Neutrophil (primary cell): ENCODE results near the gene SMC5.
"Not testable (repeated sequence)": the region's sequence is repeated elsewhere in the genome, so short reads cannot be mapped to it uniquely, and the experiment has no call there.

ENCODE experiments used
- H3K27ac ChIP-seq: fragments of 200-600 bp; sonication (generic); 2 replicates; pipeline ENCODE4 v1.5.1; 2016; ENCODE audit warnings: mild to moderate bottlenecking, moderate library complexity
- H3K27me3 ChIP-seq: fragments of 200-600 bp; sonication (generic); 2 replicates; pipeline ENCODE4 v1.6.0; 2016; ENCODE audit warnings: mild to moderate bottlenecking
- H3K36me3 ChIP-seq: fragments of 200-600 bp; sonication (generic); 2 replicates; pipeline ENCODE4 v1.5.1; 2017
- H3K4me1 ChIP-seq, 2 experiments: fragments of 200-600 bp in 1 of 2; sonication (generic) in 1 of 2; 1 replicate in 1 of 2; 2 replicates in 1 of 2; pipeline versions ENCODE4 v1.5.1 to v1.6.1; 2013 to 2016; ENCODE audit warnings: low read depth in 1 of 2, low read length in 1 of 2, mild to moderate bottlenecking in 1 of 2, moderate library complexity in 1 of 2; ENCODE audit not compliant: control insufficient read depth in 1 of 2, insufficient read depth in 1 of 2
- H3K4me3 ChIP-seq, 2 experiments: fragments of 200-600 bp in 1 of 2; sonication (generic) in 1 of 2; 1 replicate in 1 of 2; 2 replicates in 1 of 2; pipeline ENCODE4 v1.5.1; 2013 to 2016; ENCODE audit warnings: low read depth in 1 of 2, low read length in 1 of 2, mild to moderate bottlenecking in 1 of 2, moderate library complexity in 1 of 2
- H3K9me3 ChIP-seq: fragments of 200-600 bp; sonication (generic); 2 replicates; pipeline ENCODE4 v1.5.1; 2016
- TF ChIP-seq, protein P1 (sequence below): fragments of 200-600 bp; sonication (generic); IDR thresholded peaks from 2 replicates; pipeline ENCODE4 v1.5.1; 2016; ENCODE audit warnings: antibody characterized with exemption

SMC5 gene

DNA sequence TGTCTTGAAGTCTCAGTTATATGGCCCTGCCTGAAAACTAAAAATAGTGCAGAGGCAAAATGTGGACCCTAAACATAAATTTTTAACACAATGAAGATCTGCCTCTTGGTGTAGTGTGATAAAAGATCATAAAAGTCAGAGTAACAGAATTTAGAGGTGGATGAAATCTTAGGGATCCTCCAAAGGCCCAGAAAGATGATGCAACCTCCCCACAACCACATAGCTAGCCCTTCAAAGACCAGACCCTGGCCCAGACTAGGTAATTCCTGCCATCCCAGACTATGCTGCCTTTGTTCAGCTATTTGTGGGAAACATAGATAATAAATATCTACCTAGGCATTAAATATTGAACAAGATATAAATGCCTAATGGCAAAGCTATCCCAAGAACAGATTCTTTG, 140.4 kb downstream of the SMC5 start:
- Histone ChIP-seq H3K4me1 (no peaks in the 10 kb centered on the region), H3K27me3 (no peaks in the 10 kb centered on the region), H3K27ac (no peak overlapping the region), H3K9me3 (no peaks in the 10 kb centered on the region), H3K4me3 (no peak overlapping the region), H3K36me3 (no peaks in the 10 kb centered on the region)
- TF ChIP-seq, protein P1, sequence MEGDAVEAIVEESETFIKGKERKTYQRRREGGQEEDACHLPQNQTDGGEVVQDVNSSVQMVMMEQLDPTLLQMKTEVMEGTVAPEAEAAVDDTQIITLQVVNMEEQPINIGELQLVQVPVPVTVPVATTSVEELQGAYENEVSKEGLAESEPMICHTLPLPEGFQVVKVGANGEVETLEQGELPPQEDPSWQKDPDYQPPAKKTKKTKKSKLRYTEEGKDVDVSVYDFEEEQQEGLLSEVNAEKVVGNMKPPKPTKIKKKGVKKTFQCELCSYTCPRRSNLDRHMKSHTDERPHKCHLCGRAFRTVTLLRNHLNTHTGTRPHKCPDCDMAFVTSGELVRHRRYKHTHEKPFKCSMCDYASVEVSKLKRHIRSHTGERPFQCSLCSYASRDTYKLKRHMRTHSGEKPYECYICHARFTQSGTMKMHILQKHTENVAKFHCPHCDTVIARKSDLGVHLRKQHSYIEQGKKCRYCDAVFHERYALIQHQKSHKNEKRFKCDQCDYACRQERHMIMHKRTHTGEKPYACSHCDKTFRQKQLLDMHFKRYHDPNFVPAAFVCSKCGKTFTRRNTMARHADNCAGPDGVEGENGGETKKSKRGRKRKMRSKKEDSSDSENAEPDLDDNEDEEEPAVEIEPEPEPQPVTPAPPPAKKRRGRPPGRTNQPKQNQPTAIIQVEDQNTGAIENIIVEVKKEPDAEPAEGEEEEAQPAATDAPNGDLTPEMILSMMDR: no peak

DNA sequence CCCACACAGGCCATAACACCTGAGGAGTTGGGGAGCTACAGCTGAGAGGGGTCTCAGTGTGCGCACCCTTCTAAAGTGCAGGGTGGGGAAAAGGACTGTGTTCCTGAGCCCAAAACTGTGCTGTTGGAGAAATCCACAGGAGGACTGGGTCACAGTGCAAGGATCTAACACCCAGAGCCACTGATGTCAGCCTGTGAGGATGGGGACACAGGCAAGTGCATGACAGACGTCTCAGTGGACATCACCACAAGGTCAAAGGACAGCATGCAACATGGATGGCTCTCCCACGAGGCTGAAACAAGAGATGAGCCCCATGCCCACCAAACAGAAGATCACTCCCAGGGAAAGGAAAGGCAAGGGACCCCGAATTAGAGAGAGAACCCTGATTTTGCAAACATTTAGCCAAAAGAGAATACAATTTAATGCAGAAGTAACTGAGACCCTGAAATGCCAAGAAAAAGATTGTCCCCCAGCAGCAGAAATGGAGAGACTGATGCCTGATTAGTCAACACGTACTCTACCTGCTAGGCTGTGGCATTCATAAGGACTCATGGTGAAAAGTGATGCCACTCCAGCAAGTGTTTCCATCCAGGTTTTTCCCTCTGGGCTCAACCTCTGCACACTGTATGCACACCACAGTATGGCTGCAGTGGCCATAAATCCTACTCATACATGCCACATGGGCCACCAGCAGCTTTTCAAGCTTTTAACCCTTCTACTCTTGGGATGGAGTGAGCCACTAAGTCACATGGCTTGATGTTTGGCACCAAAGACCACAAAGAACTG, 141.5 kb downstream of the SMC5 start:
- H3K4me1 ChIP-seq: no peaks in the 10 kb centered on the region
- H3K27me3 ChIP-seq: no peaks in the 10 kb centered on the region
- no peak overlapping the region for H3K27ac ChIP-seq
- H3K36me3 ChIP-seq: no peaks in the 10 kb centered on the region
- TF ChIP-seq, protein P1: no peak
- no peaks in the 10 kb centered on the region for H3K9me3 ChIP-seq
- no peak overlapping the region for H3K4me3 ChIP-seq

DNA sequence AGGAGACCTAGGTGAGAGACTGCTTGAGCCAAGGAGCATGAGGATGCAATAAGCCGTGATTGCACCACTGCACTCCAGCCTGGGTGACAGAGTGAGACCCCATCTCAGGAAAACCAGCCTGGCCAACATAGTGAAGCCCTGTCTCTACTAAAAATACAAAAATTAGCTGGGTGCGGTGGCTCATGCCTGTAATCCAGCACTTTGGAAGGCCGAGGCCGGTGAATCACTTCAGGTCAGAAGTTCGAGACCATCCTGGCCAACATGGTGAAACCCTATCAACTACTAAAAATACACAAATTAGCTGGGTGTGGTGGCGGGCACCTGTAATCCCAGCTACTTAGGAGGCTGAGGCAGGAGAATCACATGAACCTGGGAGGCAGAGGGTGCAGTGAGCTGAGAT, 142.5 kb downstream of the SMC5 start:
- H3K36me3 ChIP-seq, H3K9me3 ChIP-seq, H3K4me3 ChIP-seq, H3K27ac ChIP-seq, H3K4me1 ChIP-seq, H3K27me3 ChIP-seq: not testable (repeated sequence)

DNA sequence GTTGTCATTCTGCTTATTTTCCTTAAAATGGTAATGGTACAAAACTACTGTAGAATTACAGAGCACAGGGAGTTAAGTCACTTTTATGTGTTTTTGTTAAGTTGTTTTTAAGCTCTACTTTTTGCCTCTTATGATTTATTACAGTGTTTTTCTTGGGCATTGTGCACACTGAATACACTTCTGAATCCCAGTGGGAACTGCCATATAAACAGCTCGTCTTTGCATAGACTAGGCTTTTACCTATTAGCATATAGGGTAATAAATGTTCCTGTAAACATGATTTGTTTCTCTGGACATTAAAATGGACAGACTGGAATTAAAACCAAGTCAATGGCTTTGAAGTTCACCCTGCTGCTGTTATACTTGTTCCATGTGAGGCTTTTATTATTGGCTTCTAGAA, 143.4 kb downstream of the SMC5 start:
- no peak overlapping the region for H3K4me3 ChIP-seq
- H3K9me3 ChIP-seq: no peaks in the 10 kb centered on the region
- no peaks in the 10 kb centered on the region for H3K36me3 ChIP-seq
- H3K27me3 ChIP-seq: no peaks in the 10 kb centered on the region
- H3K27ac ChIP-seq: no peak overlapping the region
- no peaks in the 10 kb centered on the region for H3K4me1 ChIP-seq
- TF ChIP-seq, protein P1: no peak

DNA sequence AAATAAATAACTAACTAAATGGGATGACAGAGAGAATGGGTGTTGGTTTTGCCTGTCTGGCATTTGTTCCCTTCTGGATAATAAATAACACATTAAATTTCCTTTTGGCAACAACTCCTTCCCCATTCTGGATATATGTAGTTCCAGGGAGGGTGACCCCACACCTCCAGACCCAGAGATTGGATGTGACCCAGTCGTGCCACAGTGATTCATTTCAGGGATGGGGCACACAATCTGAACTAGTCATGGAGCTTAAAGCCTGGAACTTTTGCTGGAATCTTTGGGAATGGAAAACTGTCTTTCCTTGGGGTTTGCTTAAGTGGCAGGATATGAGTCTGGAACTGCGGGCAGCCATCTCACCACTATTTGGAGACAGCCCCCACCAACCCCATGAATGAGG, 144.4 kb downstream of the SMC5 start:
- no peak overlapping the region for H3K27ac ChIP-seq
- H3K9me3 ChIP-seq: no peaks in the 10 kb centered on the region
- H3K36me3 ChIP-seq: no peaks in the 10 kb centered on the region
- TF ChIP-seq, protein P1: no peak
- H3K4me3 ChIP-seq: no peak overlapping the region
- no peaks in the 10 kb centered on the region for H3K27me3 ChIP-seq
- no peaks in the 10 kb centered on the region for H3K4me1 ChIP-seq

DNA sequence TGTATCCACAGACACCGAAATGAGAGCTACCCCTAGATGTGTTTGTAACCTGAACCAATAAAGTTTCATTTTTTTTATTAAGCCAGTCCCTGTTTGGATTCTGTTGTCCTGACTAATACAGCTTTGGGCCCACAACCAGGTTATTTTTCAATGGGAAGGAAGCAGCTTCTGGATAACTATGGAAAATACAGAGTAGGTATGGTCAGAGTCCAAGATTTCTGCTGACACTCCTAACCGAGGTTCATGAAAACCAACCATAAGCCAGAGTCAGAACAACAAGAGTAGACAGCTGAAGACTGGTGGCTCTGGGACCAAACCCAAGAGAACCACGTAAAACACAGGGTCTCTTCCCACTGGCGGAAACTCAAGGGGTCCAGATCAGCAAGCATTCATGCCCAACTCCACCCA, 144.8 kb downstream of the SMC5 start:
- Histone ChIP-seq H3K36me3 (no peaks in the 10 kb centered on the region), H3K9me3 (no peaks in the 10 kb centered on the region), H3K27me3 (no peaks in the 10 kb centered on the region), H3K4me3 (no peak overlapping the region), H3K27ac (no peak overlapping the region), H3K4me1 (no peaks in the 10 kb centered on the region)
- TF ChIP-seq, protein P1: no peak
